Effector memory CD4-positive, alpha-beta T cell (primary cell): ENCODE data around the gene IFT81.
"Not testable (repeated sequence)": the region's sequence is repeated elsewhere in the genome, so short reads cannot be mapped to it uniquely, and the experiment has no call there.

ENCODE experiments used
- DNase-seq, 3 donors: peaks; one replicate each; pipeline ENCODE4 v3.0.0-alpha.2; 2020
- H3K27ac ChIP-seq: 2 replicates; pipeline ENCODE4 v1.7.0; 2013; ENCODE audit warnings: mild to moderate bottlenecking, low read length, moderate library complexity; ENCODE audit not compliant: insufficient read depth, poor library complexity, severe bottlenecking
- H3K27me3 ChIP-seq: replicated peaks from 2 replicates; pipeline ENCODE4 v1.7.0; 2013; ENCODE audit warnings: mild to moderate bottlenecking, low read length; ENCODE audit not compliant: insufficient read depth, control insufficient read depth, poor library complexity, severe bottlenecking
- H3K36me3 ChIP-seq: 2 replicates; pipeline ENCODE4 v1.7.0; 2013; ENCODE audit warnings: mild to moderate bottlenecking, low read length, moderate library complexity; ENCODE audit not compliant: control insufficient read depth, insufficient read depth
- H3K4me1 ChIP-seq: 2 replicates; pipeline ENCODE4 v1.7.0; 2013; ENCODE audit warnings: low read length, mild to moderate bottlenecking; ENCODE audit not compliant: control insufficient read depth, insufficient read depth, poor library complexity, severe bottlenecking
- H3K4me3 ChIP-seq: 2 replicates; pipeline ENCODE4 v1.7.0; 2013; ENCODE audit warnings: low read length, low read depth, mild to moderate bottlenecking; ENCODE audit not compliant: insufficient read depth, poor library complexity, severe bottlenecking
- H3K9me3 ChIP-seq: 2 replicates; pipeline ENCODE4 v1.7.0; 2013; ENCODE audit warnings: mild to moderate bottlenecking, low read length, moderate library complexity; ENCODE audit not compliant: control insufficient read depth
- total RNA-seq, 3 donors: gene quantifications; one replicate each; lab custom pipeline; 2026; lab: John Stamatoyannopoulos, UW

Gene IFT81
- total RNA-seq: 1.7 to 2.3 (median 1.7) reads per million in 3 donors

DNA sequence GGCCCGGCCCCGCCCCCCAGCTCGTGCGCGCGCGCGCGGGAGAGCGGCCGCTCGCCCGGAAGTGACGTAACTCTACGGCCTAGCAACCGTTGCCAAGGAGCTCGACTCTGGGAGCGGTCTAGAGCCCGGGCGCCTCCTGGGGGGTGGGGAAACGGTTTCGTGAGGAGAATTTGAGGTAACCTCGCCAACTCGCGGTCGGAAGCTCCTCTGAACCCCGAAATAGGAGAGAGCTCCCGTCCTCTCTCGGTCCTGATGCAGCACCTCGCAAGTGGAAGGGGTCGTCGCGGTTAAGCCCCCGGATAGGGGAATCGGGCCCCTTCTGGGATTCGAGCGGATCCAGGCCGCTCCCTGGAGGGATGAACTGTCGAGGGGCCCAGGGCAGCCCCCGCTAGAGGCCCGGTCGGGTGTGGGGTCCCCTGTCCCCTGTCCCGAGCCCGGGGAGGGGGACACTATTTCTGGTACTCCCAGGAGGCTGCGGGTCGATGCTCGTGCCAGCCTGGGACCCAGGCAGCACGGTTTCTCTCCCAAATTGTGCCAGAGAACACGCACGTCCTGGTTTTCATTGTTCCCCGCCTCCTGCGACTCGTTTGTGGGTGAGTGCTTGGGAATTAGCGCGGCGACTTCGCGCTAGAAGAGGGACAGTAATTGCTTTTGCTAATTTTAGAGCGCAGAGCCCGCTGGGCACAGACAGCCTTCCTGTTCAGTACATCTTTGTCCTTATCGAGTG is at the start of gene IFT81:
IFT81 (plus strand) TSS at position 89 of the 727 bp plus-strand sequence. CDS start 3,024 bp downstream, outside the sequence.
- Histone ChIP-seq H3K4me1 (peaks cover 6% of the 10 kb centered on the region), H3K27me3 (no peaks in the 10 kb centered on the region), H3K4me3 (peak within 1 kb of the TSS; percentile 84), H3K9me3 (no peaks in the 10 kb centered on the region), H3K27ac (peak within 1 kb of the TSS; percentile 62), H3K36me3 (no peaks in the 10 kb centered on the region)
- DNase-seq: peak; percentile 95 to 97 (median 97)

DNA sequence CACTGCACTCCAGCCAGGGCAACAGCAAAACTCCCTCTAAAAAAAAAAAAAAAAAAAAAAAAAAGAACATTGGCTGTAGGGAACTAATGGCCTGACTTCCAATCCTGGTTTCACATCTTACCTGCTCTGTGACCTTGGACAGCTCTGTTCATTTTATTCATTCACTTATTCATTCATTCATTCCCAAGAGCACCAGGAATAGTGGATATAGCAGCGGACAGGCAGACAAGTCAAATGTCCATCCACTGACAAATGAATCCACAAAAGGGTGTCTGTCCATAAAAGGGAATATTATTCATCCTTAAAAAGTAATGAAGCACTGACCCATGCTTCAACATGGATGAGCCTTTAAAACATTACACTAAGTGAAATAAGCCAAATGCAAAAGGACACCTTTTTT is 48.3 kb upstream of the IFT81 start:
- Histone ChIP-seq H3K9me3 (no peaks in the 10 kb centered on the region), H3K4me1 (peaks cover 24% of the 10 kb centered on the region), H3K36me3 (no peaks in the 10 kb centered on the region), H3K4me3 (no peak overlapping the region), H3K27ac (no peak overlapping the region), H3K27me3 (no peaks in the 10 kb centered on the region)
- DNase-seq: no peak

GRCh38 chr12:110077800-110078199 is 46.4 kb upstream of the IFT81 start:
- Histone ChIP-seq H3K27me3 (no peaks in the 10 kb centered on the region), H3K4me3 (no peak overlapping the region), H3K36me3 (no peaks in the 10 kb centered on the region), H3K9me3 (no peaks in the 10 kb centered on the region), H3K27ac (no peak overlapping the region), H3K4me1 (peaks cover 23% of the 10 kb centered on the region)
- DNase-seq: no peak

DNA sequence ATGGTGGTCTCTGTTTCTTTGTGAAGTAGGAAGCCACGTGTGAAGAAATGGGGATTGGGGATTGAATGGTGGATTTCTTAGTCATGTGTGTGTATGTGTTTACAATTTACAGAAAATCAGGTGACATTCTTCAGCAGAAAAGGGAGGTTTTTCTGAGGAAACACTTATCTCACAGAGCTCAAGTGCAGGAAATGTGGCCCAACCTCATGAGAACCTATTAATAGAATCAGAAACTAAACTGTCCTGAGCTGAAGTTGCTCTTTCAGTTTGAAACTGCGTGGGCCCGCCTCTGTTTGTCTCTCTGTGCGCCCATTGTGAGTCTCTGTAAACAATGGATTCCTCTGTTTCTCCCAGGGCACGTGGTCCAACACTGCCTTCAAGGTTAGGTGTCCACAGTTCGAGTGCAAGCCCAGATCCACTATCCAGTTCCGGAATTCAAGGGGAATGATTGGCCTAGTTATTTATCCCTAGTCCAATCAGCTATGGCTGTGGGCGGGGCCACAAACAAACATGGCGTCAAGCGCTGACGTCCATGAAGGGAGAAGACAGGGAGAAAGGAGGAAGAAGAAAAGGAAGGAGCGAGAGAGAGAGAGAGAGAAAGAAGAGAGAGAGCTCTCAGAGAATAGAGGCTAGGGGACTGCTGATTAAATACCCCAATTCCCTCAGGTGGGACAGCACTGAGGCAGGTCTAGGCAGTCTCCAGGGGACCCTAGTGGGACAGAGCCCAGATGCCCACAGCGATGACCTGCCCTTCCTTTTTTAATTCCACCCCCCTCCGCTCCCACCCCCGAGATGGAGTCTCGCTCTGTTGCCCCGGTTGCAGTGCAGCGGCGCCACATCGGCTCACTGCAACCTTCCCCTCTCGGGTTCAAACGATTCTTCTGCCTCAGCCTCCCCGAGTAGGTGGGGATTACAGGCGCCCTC is 44.4 kb upstream of the IFT81 start:
- Histone ChIP-seq H3K4me3 (peak overlapping the region; percentile 42), H3K36me3 (no peaks in the 10 kb centered on the region), H3K4me1 (peaks cover 8% of the 10 kb centered on the region), H3K27ac (peak overlapping the region; percentile 62), H3K27me3 (no peaks in the 10 kb centered on the region), H3K9me3 (no peaks in the 10 kb centered on the region)
- DNase-seq: peak; percentile 51 to 70 (median 54)

- Histone ChIP-seq H3K27ac (no peak overlapping the region), H3K4me1 (peaks cover 8% of the 10 kb centered on the region), H3K36me3 (no peaks in the 10 kb centered on the region), H3K27me3 (no peaks in the 10 kb centered on the region), H3K9me3 (no peaks in the 10 kb centered on the region), H3K4me3 (no peak overlapping the region)
- no peak for DNase-seq
These were observed 43.7 kb upstream of the IFT81 start for GRCh38 chr12:110080410-110080809.

- DNase-seq: no peak
- H3K27ac ChIP-seq: no peak overlapping the region
These were observed 39.7 kb upstream of the IFT81 start for GRCh38 chr12:110084314-110085015.

GRCh38 chr12:110088216-110088615 is 35.9 kb upstream of the IFT81 start:
- not testable (repeated sequence) for H3K27ac ChIP-seq, H3K4me3 ChIP-seq, H3K4me1 ChIP-seq, H3K27me3 ChIP-seq, DNase-seq, H3K9me3 ChIP-seq, H3K36me3 ChIP-seq

More at GRCh38 chr12:110084314-110085015, 39.7 kb upstream of the IFT81 start:
- Histone ChIP-seq H3K4me3 (no peak overlapping the region), H3K9me3 (no peaks in the 10 kb centered on the region), H3K27me3 (no peaks in the 10 kb centered on the region), H3K4me1 (no peaks in the 10 kb centered on the region), H3K36me3 (no peaks in the 10 kb centered on the region)

- Histone ChIP-seq H3K4me3 (no peak overlapping the region), H3K4me1 (no peaks in the 10 kb centered on the region), H3K27ac (no peak overlapping the region), H3K36me3 (no peaks in the 10 kb centered on the region), H3K27me3 (no peaks in the 10 kb centered on the region), H3K9me3 (no peaks in the 10 kb centered on the region)
- no peak for DNase-seq
These were observed 35.2 kb upstream of the IFT81 start for GRCh38 chr12:110088936-110089335.

- H3K9me3 ChIP-seq: no peaks in the 10 kb centered on the region
- no peaks in the 10 kb centered on the region for H3K4me1 ChIP-seq
- no peak overlapping the region for H3K27ac ChIP-seq
- no peak for DNase-seq
- H3K27me3 ChIP-seq: no peaks in the 10 kb centered on the region
- H3K4me3 ChIP-seq: no peak overlapping the region
- H3K36me3 ChIP-seq: no peaks in the 10 kb centered on the region
These were observed 33.7 kb upstream of the IFT81 start for GRCh38 chr12:110090266-110091135.
